Measurements from ENCODE around the gene TMEM171.

Gene TMEM171

DNA sequence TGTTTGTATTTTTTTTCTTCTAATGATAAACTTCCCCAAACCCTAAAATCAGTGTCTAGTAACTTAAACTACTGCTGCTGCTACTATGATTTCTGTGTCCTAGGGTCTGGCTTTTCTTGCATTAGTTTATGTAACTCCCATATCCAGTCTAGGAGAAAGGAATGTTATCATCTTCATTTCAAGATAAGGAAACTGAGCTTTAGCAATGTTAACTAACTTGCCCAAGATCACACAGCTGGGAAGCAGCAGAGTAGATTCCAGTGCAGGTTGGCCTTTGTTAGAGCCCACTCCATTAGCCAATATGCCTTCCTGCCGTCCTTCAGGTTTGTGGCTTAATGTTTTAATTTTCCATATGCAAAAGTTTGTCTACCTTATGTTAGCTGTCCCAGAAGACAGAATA, 10.4 kb downstream of the TMEM171 start:
- no peak for DNase-seq
- TF ChIP-seq GATA1 (IDR thresholded peaks at IDR 0.05; ENCODE audit: low read depth, low read length) (no peak), POLR2A (IDR thresholded peaks at IDR 0.05; ENCODE audit: low read length) (no peak)

DNA sequence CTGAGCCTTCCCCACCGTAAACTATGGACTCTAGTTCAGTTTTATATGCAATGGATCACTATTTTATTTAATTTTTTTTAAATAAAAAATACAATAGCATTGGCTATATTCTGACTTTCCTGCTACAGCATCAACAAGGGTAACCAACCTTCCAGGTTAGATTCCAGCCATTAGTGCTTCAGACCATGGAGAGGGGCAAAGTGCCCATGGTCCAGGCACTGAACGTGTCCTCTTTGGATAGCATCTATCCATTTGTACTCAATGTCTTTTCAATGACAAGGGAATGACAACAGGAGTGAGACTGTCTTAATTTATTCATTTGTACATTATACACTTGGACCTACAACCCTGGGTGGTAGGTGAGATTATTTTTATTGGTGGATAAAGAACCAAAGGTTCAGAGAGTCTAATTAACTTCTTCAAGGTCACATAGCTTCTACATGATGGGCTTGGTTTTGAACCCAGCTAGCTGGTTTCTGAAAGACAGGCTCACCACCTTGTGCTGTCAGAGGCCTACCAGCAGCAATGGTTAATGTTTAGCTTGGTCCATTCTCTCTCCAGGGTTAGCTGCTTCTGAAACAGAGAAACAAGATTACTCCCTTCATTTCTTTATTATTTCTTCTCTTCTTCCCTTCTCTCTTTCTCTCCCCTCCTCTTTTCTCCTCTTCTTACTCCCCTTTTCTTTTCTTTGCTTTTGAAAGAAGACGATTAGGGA, 11.5 kb downstream of the TMEM171 start:
- TF ChIP-seq GATA1 (IDR thresholded peaks at IDR 0.05; ENCODE audit: low read depth, low read length) (no peak), POLR2A (IDR thresholded peaks at IDR 0.05; ENCODE audit: low read length) (no peak)
- DNase-seq = no peak

DNA sequence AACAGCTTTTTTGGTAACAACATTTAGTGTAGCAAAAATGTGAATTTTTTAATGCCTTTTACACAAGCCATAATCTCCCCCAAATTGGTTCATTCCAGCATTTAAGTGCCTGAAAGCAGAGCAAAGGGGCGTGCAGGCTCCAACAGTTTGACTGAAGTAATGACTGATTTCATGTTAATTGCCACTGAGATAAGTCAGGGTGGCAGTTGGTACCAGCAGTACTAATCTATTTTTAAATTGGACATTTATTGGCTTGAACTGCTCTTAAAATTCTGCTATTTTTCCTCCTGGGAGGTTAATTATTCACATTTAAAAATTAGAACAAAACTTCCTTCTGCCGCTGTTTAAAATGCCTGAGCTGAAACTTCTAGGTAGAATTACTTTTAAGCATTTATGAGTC, 12.4 kb downstream of the TMEM171 start:
- no peak for TF ChIP-seq POLR2A (IDR thresholded peaks at IDR 0.05; ENCODE audit: low read length)
- no peak for TF ChIP-seq GATA1 (IDR thresholded peaks at IDR 0.05; ENCODE audit: low read depth, low read length)
- DNase-seq = no peak

DNA sequence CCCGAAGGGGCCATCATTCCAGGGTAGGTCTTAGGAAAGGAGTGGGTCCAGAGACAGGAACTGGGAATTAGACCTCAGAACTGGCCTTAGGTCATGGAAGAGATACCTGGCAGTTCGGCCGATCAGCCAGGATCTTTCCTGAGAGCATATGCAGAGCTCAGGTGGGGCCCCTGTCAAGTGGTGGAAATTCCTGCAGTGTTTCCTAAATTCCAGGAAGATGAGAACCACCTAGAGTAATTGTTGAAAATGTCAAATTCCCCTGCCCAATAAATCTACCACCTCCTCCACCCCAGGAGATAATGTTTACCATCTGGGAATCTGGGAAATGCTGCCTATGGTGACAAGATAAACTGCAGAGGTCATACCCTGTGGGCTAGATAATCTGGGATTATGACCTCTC, 14.6 kb downstream of the TMEM171 start:
- no peak for TF ChIP-seq GATA1 (IDR thresholded peaks at IDR 0.05; ENCODE audit: low read depth, low read length)
- no peak for TF ChIP-seq POLR2A (IDR thresholded peaks at IDR 0.05; ENCODE audit: low read length)
- no peak for DNase-seq

DNA sequence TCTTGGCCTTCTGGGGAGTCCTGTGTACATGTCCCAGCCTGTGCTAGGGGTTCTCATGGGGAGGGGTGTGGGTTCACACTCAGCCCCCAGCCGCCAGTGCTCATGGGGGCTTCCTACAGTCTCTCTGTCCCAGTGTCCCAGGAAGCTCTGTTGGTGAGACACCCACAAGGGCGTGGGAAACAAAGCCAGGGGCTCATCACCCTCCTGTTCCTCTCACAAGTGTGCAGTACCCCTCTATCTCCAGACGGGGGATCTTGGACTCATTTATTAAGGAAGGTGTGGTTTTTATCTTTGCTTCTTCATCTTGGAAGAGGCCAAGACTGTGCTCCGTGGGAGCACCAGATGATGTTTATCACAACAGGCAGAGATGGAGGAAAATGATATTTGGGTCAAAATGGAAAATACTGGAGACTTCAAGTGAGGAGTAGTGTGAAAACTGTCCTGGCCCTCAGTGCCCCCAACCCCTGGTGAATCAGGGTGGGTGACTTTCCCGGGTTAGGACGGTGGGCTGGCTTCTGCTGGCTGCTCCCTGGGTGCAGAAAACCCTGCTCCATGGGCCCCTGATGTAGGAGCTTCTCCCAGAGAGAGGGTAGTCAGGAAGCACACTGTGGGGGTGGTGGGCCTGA, 15.2 kb downstream of the TMEM171 start:
- TF ChIP-seq GATA1 (IDR thresholded peaks at IDR 0.05; ENCODE audit: low read depth, low read length) (no peak), POLR2A (IDR thresholded peaks at IDR 0.05; ENCODE audit: low read length) (no peak)

DNA sequence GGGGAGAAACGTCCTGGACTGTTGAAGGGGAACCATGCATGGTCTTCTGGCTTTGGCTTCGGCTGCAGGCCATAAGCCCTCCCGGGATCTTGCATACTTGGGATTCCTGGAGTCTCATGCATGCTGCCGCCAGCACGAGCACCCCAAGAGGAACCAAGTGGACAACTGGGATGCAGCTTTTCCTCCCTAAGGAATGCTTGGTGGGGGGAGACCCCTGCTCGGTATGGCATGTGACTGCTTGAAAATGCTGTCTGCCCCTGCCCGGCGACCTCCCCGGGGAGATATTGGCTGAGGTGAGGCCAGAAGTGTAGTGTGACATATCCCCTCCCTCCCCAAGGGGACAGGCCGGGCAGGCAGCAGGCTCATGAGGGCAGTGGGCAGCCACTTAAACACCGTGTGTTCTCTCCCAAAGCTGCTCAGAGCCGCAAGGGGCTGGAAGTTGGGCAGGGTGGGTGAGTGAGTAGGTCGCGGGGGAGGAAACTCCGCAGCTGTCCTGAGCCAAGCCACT, 15.7 kb downstream of the TMEM171 start:
- DNase-seq = no peak
- TF ChIP-seq POLR2A (IDR thresholded peaks at IDR 0.05; ENCODE audit: low read length) = no peak

More for the DNA sequence above, 15.2 kb downstream of the TMEM171 start:
- DNase-seq = peak; percentile 9

DNA sequence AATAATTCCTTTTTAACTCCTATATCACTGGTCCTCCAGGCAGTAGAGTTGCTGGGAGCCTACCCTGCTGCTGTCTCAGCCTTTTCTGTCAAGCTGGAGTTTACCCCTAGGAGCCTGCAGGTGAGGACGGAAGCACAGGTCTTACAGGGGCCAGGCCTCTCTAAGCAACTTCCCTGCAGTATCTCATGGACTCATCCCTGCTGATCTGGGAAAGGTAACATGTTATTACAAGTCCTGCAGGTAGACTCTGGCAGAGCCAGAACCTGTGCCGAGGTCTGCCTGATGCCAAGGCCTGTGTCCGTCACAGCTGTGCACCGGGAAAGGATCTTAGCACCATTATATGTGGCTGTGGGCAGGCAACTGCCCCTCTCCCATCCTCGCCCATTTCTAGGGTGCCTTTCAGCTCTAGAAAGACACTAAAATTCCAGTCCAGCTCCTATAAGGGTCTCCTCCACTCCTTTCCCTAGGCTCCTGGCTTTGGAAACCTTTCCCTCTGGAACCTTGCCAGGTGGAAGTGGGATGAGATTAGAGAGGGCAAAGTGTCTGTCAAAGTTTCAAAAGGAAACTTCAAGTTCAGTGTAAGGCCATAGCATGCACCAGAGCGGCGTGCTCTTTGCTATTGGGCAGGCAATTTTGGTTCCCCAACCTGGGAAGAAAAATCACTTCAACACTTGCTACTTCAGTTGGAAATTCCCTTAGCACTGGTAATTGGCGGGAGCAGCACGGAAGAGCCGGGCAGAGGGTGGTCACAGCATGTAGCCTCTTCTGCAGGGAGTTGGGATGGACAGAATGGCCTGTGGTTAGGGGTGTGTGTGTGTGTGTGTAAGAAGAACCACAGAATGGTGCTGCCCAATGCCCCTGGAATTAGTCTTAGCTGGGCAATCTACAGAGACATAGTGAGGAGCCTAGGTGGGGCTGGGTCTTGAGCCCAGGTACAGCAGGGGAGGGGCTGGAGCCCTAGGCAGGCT, 17.5 kb downstream of the TMEM171 start:
- TF ChIP-seq GATA1 (IDR thresholded peaks at IDR 0.05; ENCODE audit: low read depth, low read length) = no peak
- TF ChIP-seq POLR2A (IDR thresholded peaks at IDR 0.05; ENCODE audit: low read length) = no peak
- DNase-seq = no peak

DNA sequence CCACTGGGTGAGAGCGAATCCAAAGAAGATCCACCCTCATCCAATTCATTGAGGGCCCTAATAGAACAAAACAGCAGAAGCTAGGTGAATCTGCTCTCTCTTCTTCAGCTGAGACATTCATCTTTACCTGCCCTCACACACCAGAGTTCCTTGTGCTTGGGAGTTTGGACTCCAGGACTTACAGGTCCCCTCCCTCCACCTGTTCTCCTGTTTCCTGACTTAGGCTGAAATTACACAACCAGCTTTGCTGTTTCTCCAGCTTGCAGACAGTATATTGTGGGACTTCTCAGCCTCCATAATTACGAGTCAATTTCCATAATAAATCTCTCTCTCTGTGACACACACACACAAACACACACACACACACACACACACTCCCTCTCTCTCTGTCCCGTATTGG, 19.1 kb downstream of the TMEM171 start:
- DNase-seq = no peak
- TF ChIP-seq POLR2A (IDR thresholded peaks at IDR 0.05; ENCODE audit: low read length) = no peak
- no peak for TF ChIP-seq GATA1 (IDR thresholded peaks at IDR 0.05; ENCODE audit: low read depth, low read length)

DNA sequence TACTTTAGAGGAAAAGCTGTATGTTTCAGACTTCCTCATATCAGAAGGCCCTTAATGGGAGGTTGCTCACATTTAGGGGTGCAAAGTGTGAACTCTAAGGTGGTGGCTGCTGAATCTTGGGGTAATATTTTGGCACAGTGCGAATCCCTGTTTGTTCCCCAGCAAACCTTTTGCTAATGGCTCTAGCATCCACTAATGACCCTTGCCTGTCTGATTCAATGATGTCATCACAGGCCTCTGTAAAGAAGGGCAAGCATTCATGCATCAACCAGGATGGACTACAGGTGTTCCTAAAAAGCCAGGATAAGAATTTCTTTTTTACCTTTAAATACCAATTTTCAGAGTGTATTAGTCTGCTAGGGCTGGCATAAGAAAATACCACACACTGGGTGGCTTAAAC, 20.4 kb downstream of the TMEM171 start:
- TF ChIP-seq GATA1 (IDR thresholded peaks at IDR 0.05; ENCODE audit: low read depth, low read length) = no peak
- TF ChIP-seq POLR2A (IDR thresholded peaks at IDR 0.05; ENCODE audit: low read length) = no peak
- no peak for DNase-seq

DNA sequence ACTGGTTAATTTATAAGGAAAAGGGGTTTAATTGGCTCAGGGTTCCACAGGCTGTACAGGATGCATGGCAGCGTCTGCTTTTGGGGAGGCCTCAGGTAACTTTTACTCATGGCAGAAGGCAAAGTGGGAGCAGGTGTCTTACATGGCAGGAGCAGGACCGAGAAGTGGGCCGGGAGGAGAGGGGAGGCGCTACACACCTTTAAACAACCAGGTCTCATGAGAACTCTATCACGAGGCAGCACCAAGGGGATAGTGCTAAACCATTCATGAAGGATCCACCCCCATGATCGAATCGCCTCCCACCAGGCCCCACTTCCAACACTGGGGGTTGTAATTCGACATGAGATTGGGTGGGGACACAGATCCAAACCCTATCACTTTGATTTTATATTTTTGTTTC, 21.7 kb downstream of the TMEM171 start:
- no peak for DNase-seq

DNA sequence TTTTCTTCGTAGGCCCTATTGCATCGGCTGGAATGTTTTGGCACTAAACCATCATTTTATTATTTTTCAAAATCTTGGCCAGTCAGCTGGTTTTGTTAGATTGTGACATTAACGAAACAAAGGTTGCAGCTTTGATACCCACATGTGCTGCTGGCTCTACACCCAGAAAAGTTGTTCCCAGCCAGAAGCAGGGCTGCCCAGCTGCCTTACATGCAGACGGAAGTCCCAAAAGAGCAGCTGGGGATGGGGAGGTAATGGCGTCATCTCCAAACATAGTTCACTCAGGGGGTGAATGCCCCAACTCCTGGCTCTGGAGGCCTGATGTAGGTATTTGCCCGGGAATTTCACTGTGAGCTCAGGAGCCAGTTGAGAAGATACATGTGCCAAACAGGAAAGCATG, 23.3 kb downstream of the TMEM171 start:
- no peak for DNase-seq
- TF ChIP-seq POLR2A (IDR thresholded peaks at IDR 0.05; ENCODE audit: low read length) (no peak), GATA1 (IDR thresholded peaks at IDR 0.05; ENCODE audit: low read depth, low read length) (no peak)

More for the DNA sequence above, 21.7 kb downstream of the TMEM171 start:
- no peak for TF ChIP-seq POLR2A (IDR thresholded peaks at IDR 0.05; ENCODE audit: low read length)
- no peak for TF ChIP-seq GATA1 (IDR thresholded peaks at IDR 0.05; ENCODE audit: low read depth, low read length)

DNA sequence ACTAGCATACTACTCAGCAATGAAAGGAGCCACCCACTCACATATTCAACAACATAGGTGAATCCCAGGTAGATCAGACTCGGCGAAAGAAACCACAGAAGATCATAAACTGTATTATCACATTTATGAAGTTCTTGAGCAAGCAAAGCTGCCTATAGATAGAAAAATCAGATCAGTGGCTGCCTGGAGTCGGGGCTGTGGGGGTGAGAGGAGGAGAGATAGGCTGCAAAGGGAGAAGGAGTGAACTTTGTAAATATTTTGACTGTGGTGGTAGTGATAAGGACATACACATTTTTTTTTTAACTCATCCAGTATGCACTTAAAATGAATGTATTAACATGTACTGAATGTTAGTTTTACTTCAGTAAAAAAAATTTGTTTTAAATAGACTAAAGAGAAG, 29.2 kb downstream of the TMEM171 start:
- TF ChIP-seq GATA1 (IDR thresholded peaks at IDR 0.05; ENCODE audit: low read depth, low read length) (no peak), POLR2A (IDR thresholded peaks at IDR 0.05; ENCODE audit: low read length) (no peak)
- DNase-seq = no peak

DNA sequence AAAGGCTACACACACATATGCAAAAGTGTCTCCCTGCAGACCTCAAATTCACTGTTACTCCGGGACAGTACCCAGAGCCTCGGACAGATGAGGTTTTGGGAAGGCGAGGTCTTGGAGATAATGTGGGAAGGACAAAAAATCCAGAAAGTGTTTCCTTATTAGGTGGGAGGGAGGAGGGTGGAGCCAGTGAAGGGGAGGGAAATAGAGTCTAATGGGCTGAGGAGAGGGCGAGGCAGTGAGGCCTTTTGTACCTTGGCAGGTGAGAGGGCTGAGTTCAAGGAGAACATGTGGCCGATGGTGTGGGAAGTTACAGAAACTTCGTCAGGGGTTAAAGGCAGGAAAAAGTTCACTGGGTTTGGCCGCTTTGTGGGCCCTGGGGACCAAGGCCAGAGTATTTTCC, 30.5 kb downstream of the TMEM171 start:
- DNase-seq = no peak
- no peak for TF ChIP-seq GATA1 (IDR thresholded peaks at IDR 0.05; ENCODE audit: low read depth, low read length)
- no peak for TF ChIP-seq POLR2A (IDR thresholded peaks at IDR 0.05; ENCODE audit: low read length)
